Measurements from ENCODE around the gene FKBP8. TPM values are rescaled to one million over a fixed set of nuclear protein-coding genes. Genes with fewer than 3 reads are reported as not detected.

Gene FKBP8
- total RNA-seq, 4 donors from 2014 or later, result 408 to 436 (median 418) TPM

- Histone ChIP-seq H3K27ac (peak overlapping the region in 3 of 4 donors; percentile 14 to 98 (median 32)), H3K27me3 (no peaks in the 10 kb centered on the region), H3K4me1 (peaks cover 0 to 42% (median 9%) of the 10 kb centered on the region in 3 donors), H3K36me3 (peaks cover 0 to 32% of the 10 kb centered on the region in 2 donors), H3K9me3 (no peaks in the 10 kb centered on the region), H3K4me3 (no peak overlapping the region)
- 28 to 55% methylated on average over 2 to 4 of the region's 5 CpGs for WGBS, 2 donors (ENCODE audit: low coverage in 1 of 2)
- ATAC-seq, result no peak
- no peak for TF ChIP-seq EP300 (IDR thresholded peaks at IDR 0.05)
- no peak for TF ChIP-seq POLR2AphosphoS5 (IDR thresholded peaks at IDR 0.05)
- TF ChIP-seq, protein P1, sequence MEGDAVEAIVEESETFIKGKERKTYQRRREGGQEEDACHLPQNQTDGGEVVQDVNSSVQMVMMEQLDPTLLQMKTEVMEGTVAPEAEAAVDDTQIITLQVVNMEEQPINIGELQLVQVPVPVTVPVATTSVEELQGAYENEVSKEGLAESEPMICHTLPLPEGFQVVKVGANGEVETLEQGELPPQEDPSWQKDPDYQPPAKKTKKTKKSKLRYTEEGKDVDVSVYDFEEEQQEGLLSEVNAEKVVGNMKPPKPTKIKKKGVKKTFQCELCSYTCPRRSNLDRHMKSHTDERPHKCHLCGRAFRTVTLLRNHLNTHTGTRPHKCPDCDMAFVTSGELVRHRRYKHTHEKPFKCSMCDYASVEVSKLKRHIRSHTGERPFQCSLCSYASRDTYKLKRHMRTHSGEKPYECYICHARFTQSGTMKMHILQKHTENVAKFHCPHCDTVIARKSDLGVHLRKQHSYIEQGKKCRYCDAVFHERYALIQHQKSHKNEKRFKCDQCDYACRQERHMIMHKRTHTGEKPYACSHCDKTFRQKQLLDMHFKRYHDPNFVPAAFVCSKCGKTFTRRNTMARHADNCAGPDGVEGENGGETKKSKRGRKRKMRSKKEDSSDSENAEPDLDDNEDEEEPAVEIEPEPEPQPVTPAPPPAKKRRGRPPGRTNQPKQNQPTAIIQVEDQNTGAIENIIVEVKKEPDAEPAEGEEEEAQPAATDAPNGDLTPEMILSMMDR (IDR thresholded peaks at IDR 0.05), result no peak
- TF ChIP-seq POLR2A (IDR thresholded peaks at IDR 0.05), result no peak
These were observed 16.3 kb upstream of the FKBP8 start for GRCh38 chr19:18559685-18560084.

- Histone ChIP-seq H3K36me3 (peaks cover 0 to 21% of the 10 kb centered on the region in 2 donors), H3K4me1 (peaks cover 0 to 42% (median 9%) of the 10 kb centered on the region in 3 donors), H3K27me3 (no peaks in the 10 kb centered on the region), H3K9me3 (no peaks in the 10 kb centered on the region), H3K27ac (peak overlapping the region; percentile 96 to 100 (median 98)), H3K4me3 (peak overlapping the region; percentile 85 to 97)
- WGBS, 2 donors (ENCODE audit: low coverage in 1 of 2), result 28 to 47% methylated on average over 3 of the region's 3 CpGs
- TF ChIP-seq, protein P1 (IDR thresholded peaks at IDR 0.05), result no peak
- ATAC-seq, result no peak
These were observed 15.2 kb upstream of the FKBP8 start for GRCh38 chr19:18558604-18559003.

GRCh38 chr19:18558202-18558555 lies 14.8 kb upstream of the FKBP8 start:
- H3K36me3 ChIP-seq, result peaks cover 0 to 17% of the 10 kb centered on the region in 2 donors

DNA sequence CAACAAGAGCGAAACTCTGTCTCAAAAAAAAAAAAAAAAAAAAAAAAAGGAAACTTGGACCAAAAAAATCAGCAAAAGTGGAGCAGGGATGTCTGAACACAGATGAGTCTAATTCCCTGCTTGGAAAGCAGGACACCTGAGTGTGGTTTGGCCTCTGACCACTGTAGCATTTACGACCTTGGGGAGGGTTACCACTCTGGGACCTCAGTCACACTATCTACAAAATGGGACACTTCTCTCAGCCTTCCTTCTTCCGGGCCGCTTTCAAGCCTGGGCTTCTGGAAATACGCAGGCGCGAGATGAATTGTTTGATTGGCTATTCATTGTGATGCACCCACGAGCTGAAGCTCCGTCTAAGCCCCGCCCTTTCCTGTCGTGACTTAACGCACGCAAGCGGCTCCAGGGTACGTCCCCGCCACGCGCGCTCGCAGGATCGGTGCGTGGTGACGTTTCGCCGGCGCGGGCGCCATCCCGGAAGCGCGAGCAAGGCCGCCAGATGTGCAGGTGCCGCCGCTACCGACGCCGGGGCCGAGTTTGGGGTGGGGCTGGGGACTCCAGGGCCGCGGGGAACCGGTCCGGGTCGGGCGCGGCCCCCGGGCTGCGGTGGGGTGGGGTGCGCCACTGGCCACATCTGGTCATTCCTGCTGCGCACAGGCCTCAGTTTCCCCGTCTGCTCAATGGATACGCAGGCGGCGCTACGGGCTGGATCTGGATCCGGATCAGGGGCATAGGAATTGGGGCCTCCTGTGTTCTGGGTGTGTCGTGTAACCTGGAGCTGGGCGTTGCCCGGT lies 14.2 kb upstream of the FKBP8 start, which contains the start of gene KXD1:
Gene KXD1, plus strand, starts transcription at position 460 of the 791 bp plus-strand sequence. CDS start 4,187 bp downstream, outside the sequence.
- 0% methylated on average over 1 to 6 of the region's 58 CpGs for WGBS, 2 donors (ENCODE audit: low coverage in 1 of 2)
- Histone ChIP-seq H3K4me1 (peaks cover 0 to 41% (median 9%) of the 10 kb centered on the region in 3 donors), H3K27me3 (no peaks in the 10 kb centered on the region), H3K4me3 (peak within 1 kb of the TSS; percentile 85 to 97), H3K9me3 (no peaks in the 10 kb centered on the region), H3K36me3 (peaks cover 0 to 11% of the 10 kb centered on the region in 2 donors), H3K27ac (peak within 1 kb of the TSS; percentile 96 to 100 (median 98))
- peak; percentile 78 to 80 for TF ChIP-seq POLR2A (IDR thresholded peaks at IDR 0.05)
- TF ChIP-seq POLR2AphosphoS5 (IDR thresholded peaks at IDR 0.05), result peak; percentile 98
- no peak for TF ChIP-seq EP300 (IDR thresholded peaks at IDR 0.05)
- TF ChIP-seq, protein P1 (IDR thresholded peaks at IDR 0.05), result peak in 2 of 4 experiments; percentile 7 to 11
- peak; percentile 99 for ATAC-seq

More at GRCh38 chr19:18558202-18558555, 14.8 kb upstream of the FKBP8 start:
- no peak for ATAC-seq
- peak overlapping the region; percentile 85 to 97 for H3K4me3 ChIP-seq
- TF ChIP-seq POLR2AphosphoS5 (IDR thresholded peaks at IDR 0.05) (no peak), POLR2A (IDR thresholded peaks at IDR 0.05) (no peak), EP300 (IDR thresholded peaks at IDR 0.05) (no peak)
- TF ChIP-seq, protein P1 (IDR thresholded peaks at IDR 0.05), result no peak
- H3K27me3 ChIP-seq, result no peaks in the 10 kb centered on the region
- H3K27ac ChIP-seq, result peak overlapping the region; percentile 96 to 100 (median 98)
- WGBS, 2 donors (ENCODE audit: low coverage in 1 of 2), result 1 to 13% methylated on average over 8 to 11 of the region's 11 CpGs
- H3K4me1 ChIP-seq, result peaks cover 0 to 42% (median 9%) of the 10 kb centered on the region in 3 donors
- no peaks in the 10 kb centered on the region for H3K9me3 ChIP-seq

DNA sequence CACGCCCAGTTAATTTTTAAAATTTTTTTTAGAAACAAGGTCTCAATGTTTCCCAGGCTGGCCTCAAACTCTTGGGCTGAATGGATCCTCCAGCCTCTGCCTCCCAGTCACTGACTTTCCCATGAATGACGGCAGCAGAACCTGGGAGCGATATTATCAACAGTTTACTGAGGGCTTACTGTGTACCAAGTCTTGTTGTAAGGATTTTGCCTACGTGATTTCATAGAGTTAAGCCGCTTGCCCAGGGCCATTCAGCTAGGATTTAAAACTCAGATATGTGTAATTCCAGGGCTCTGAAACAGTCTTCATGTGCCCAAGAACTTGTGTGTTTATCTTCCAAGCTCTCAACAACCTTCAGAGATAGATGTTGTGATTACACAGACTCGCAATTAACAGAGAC lies 8.3 kb upstream of the FKBP8 start:
- Histone ChIP-seq H3K4me1 (no peaks in the 10 kb centered on the region), H3K9me3 (no peaks in the 10 kb centered on the region), H3K27ac (no peak overlapping the region), H3K36me3 (no peaks in the 10 kb centered on the region), H3K27me3 (no peaks in the 10 kb centered on the region), H3K4me3 (no peak overlapping the region)
- no peak for ATAC-seq
- TF ChIP-seq POLR2A (IDR thresholded peaks at IDR 0.05) (no peak), EP300 (IDR thresholded peaks at IDR 0.05) (no peak), POLR2AphosphoS5 (IDR thresholded peaks at IDR 0.05) (no peak)
- TF ChIP-seq, protein P1 (IDR thresholded peaks at IDR 0.05), result no peak
- 47 to 75% methylated on average over 4 to 6 of the region's 6 CpGs for WGBS, 2 donors (ENCODE audit: low coverage in 1 of 2)
